Heart left ventricle (tissue), 13 donors: ENCODE results near the gene ARHGEF6.
"Not testable (repeated sequence)": the region's sequence is repeated elsewhere in the genome, so short reads cannot be mapped to it uniquely, and the experiment has no call there.

ENCODE experiments used
- CTCF ChIP-seq, 12 donors: fragments of 200-600 bp; sonication (generic) in 4 of 12; IDR thresholded peaks; one replicate each; pipeline versions ENCODE4 v1.5.0 to v1.8.0; 2018 to 2022; ENCODE audit warnings: antibody characterized with exemption in 12 of 12, mild to moderate bottlenecking in 5 of 12
- POLR2A ChIP-seq, 2 donors: fragments of 450-650 bp; IDR thresholded peaks; one replicate each; pipeline ENCODE4 v1.6.1; 2017; ENCODE audit warnings: antibody characterized with exemption in 2 of 2, mild to moderate bottlenecking in 2 of 2, moderate library complexity in 2 of 2
- donor health status: ischemic (EF 13 %, LVEDD 7.1; RV severe dilation, severe dysfunction).
- donor health status: DM: no; HTN: yes; CAD: no.
- donor health status: DM: no; HTN: no; CAD: no.
- donor health status: ischemic (EF 25% LVEDD 6.9; RV normal size, moderate dysfunction).
- donor health status: ischemic (EF 25% LVEDD 5.7; RV mildly dilated, moderate dysfunction).
- donor health status: ischemic (EF 35%, LVEDD 5.7; RV mildly dilated, moderate dysfunction).
- donor health status: nonischemic (EF 11% LVEDD 7.7; RV severe dilation, severe dysfunction).
- donor health status: DM: yes; HTN: yes; CAD: no.
- donor health status: PGD.
- donor health status: ischemic (EF 29% LVEDD 5.4; RV normal size, mild dysfunction).
- donor health status: nonischemic (EF 23%, LVEDD 6.1; RV moderate dilation, normal function).

- not testable (repeated sequence) for TF ChIP-seq POLR2A, CTCF (IDR thresholded peaks at IDR 0.05)
Observed at GRCh38 chrX:136819756-136820155, 39.0 kb upstream of the ARHGEF6 start.
